Measurements from ENCODE around the gene FBXO9.
A peak's percentile ranks its signal among the peaks of the same experiment; 100 is the strongest.

The FBXO9 gene

GRCh38 chr6:53065266-53066076, at the start of gene FBXO9:
FBXO9 (plus strand) TSS chr6:53065404; CDS start chr6:53065790, 386 bp downstream.
- H3K4me3 ChIP-seq (ENCODE audit: low read depth, low read length), result peak within 1 kb of the TSS; percentile 86
- no peak for DNase-seq (ENCODE audit: low read depth)

GRCh38 chr6:53015486-53015885, 49.7 kb upstream of the FBXO9 start:
- H3K4me3 ChIP-seq (ENCODE audit: low read depth, low read length), result no peak overlapping the region

GRCh38 chr6:53018446-53018845, 46.8 kb upstream of the FBXO9 start:
- DNase-seq (ENCODE audit: low read depth), result no peak
- no peak overlapping the region for H3K4me3 ChIP-seq (ENCODE audit: low read depth, low read length)

More at GRCh38 chr6:53015486-53015885, 49.7 kb upstream of the FBXO9 start:
- DNase-seq (ENCODE audit: low read depth), result no peak

- peak; percentile 47 for DNase-seq (ENCODE audit: low read depth)
These were observed 45.0 kb upstream of the FBXO9 start for GRCh38 chr6:53020005-53020744.

GRCh38 chr6:53023323-53023722, 41.9 kb upstream of the FBXO9 start:
- H3K4me3 ChIP-seq (ENCODE audit: low read depth, low read length), result no peak overlapping the region

More at GRCh38 chr6:53020005-53020744, 45.0 kb upstream of the FBXO9 start:
- no peak overlapping the region for H3K4me3 ChIP-seq (ENCODE audit: low read depth, low read length)

GRCh38 chr6:53026526-53026925, 38.7 kb upstream of the FBXO9 start:
- no peak overlapping the region for H3K4me3 ChIP-seq (ENCODE audit: low read depth, low read length)
- DNase-seq (ENCODE audit: low read depth), result no peak

More at GRCh38 chr6:53023323-53023722, 41.9 kb upstream of the FBXO9 start:
- DNase-seq (ENCODE audit: low read depth), result no peak

GRCh38 chr6:53027131-53027718, 38.0 kb upstream of the FBXO9 start:
- no peak for DNase-seq (ENCODE audit: low read depth)
- no peak overlapping the region for H3K4me3 ChIP-seq (ENCODE audit: low read depth, low read length)

GRCh38 chr6:53028467-53028866, 36.7 kb upstream of the FBXO9 start:
- no peak for DNase-seq (ENCODE audit: low read depth)
- no peak overlapping the region for H3K4me3 ChIP-seq (ENCODE audit: low read depth, low read length)

GRCh38 chr6:53029257-53029656, 35.9 kb upstream of the FBXO9 start:
- no peak overlapping the region for H3K4me3 ChIP-seq (ENCODE audit: low read depth, low read length)
- no peak for DNase-seq (ENCODE audit: low read depth)

- H3K4me3 ChIP-seq (ENCODE audit: low read depth, low read length), result no peak overlapping the region
- no peak for DNase-seq (ENCODE audit: low read depth)
These were observed 35.4 kb upstream of the FBXO9 start for GRCh38 chr6:53029761-53030160.

GRCh38 chr6:53031281-53031680, 33.9 kb upstream of the FBXO9 start:
- DNase-seq (ENCODE audit: low read depth), result no peak
- no peak overlapping the region for H3K4me3 ChIP-seq (ENCODE audit: low read depth, low read length)

- no peak overlapping the region for H3K4me3 ChIP-seq (ENCODE audit: low read depth, low read length)
These were observed 32.4 kb upstream of the FBXO9 start for GRCh38 chr6:53032849-53033248.

GRCh38 chr6:53033764-53034163, 31.4 kb upstream of the FBXO9 start:
- peak; percentile 83 for DNase-seq (ENCODE audit: low read depth)
- no peak overlapping the region for H3K4me3 ChIP-seq (ENCODE audit: low read depth, low read length)

More at GRCh38 chr6:53032849-53033248, 32.4 kb upstream of the FBXO9 start:
- peak; percentile 53 for DNase-seq (ENCODE audit: low read depth)

- no peak for DNase-seq (ENCODE audit: low read depth)
These were observed 29.5 kb upstream of the FBXO9 start for GRCh38 chr6:53035549-53036213.

GRCh38 chr6:53038141-53038540, 27.1 kb upstream of the FBXO9 start:
- no peak for DNase-seq (ENCODE audit: low read depth)
- no peak overlapping the region for H3K4me3 ChIP-seq (ENCODE audit: low read depth, low read length)

More at GRCh38 chr6:53035549-53036213, 29.5 kb upstream of the FBXO9 start:
- H3K4me3 ChIP-seq (ENCODE audit: low read depth, low read length), result no peak overlapping the region

- no peak overlapping the region for H3K4me3 ChIP-seq (ENCODE audit: low read depth, low read length)
These were observed 26.6 kb upstream of the FBXO9 start for GRCh38 chr6:53038596-53038995.

GRCh38 chr6:53041356-53041755, 23.8 kb upstream of the FBXO9 start:
- no peak overlapping the region for H3K4me3 ChIP-seq (ENCODE audit: low read depth, low read length)
- DNase-seq (ENCODE audit: low read depth), result peak; percentile 50

More at GRCh38 chr6:53038596-53038995, 26.6 kb upstream of the FBXO9 start:
- no peak for DNase-seq (ENCODE audit: low read depth)

GRCh38 chr6:53042112-53042511, 23.1 kb upstream of the FBXO9 start:
- DNase-seq (ENCODE audit: low read depth), result peak; percentile 69
- no peak overlapping the region for H3K4me3 ChIP-seq (ENCODE audit: low read depth, low read length)

- H3K4me3 ChIP-seq (ENCODE audit: low read depth, low read length), result no peak overlapping the region
- DNase-seq (ENCODE audit: low read depth), result no peak
These were observed 21.6 kb upstream of the FBXO9 start for GRCh38 chr6:53043581-53043980.

All from skeletal muscle cell (primary cell).